PFSK-1 (cell line): Measurements from ENCODE around the gene ZFPM1.

Experiments
- POLR2AphosphoS5 ChIP-seq: IDR thresholded peaks from 2 replicates; pipeline ENCODE4 v1.6.1; 2012; ENCODE audit warnings: low read depth, mild to moderate bottlenecking, control low read depth, low read length, moderate library complexity
- REST ChIP-seq, 2 experiments: IDR thresholded peaks; 2 replicates each; pipeline versions ENCODE4 v1.6.1 to v1.8.0; 2011 to 2012; ENCODE audit warnings: low read depth in 2 of 2, low read length in 2 of 2, control low read depth in 1 of 2, inconsistent platforms in 1 of 2, mild to moderate bottlenecking in 1 of 2, moderate library complexity in 1 of 2; ENCODE audit not compliant: insufficient read depth in 1 of 2
- TAF1 ChIP-seq: IDR thresholded peaks from 2 replicates; pipeline ENCODE4 v1.6.1; 2012; ENCODE audit warnings: low read length, control low read depth, borderline replicate concordance; ENCODE audit not compliant: insufficient read depth

- TF ChIP-seq POLR2AphosphoS5: no peak
- peak; percentile 86 to 97 for TF ChIP-seq REST (IDR thresholded peaks at IDR 0.05; ENCODE audit: insufficient read depth in 1 of 2, low read depth in 2 of 2, low read length in 2 of 2)
- no peak for TF ChIP-seq TAF1
Measured at GRCh38 chr16:88560714-88561484, 107.8 kb downstream of the ZFPM1 start.
